HEK293 (cell line): ENCODE results near the gene TBC1D4.
"Not testable (repeated sequence)": the region's sequence is repeated elsewhere in the genome, so short reads cannot be mapped to it uniquely, and the experiment has no call there.

Experiments used
- CTCF ChIA-PET: fragments of 350-600 bp; formaldehyde crosslinking; extraction: SDS; loops from one replicate; lab custom pipeline; 2021; ENCODE audit warnings: antibody characterized with exemption; lab: Yijun Ruan, JAX
- POLR2A ChIA-PET: fragments of 300-600 bp; formaldehyde crosslinking; extraction: SDS; loops from one replicate; lab custom pipeline; 2020; ENCODE audit warnings: antibody characterized with exemption, inconsistent platforms; lab: Yijun Ruan, JAX
- H3K27ac ChIP-seq: fragments of 200-500 bp; sonication (Bioruptor generic); 2 replicates; pipeline ENCODE4 v1.5.1; 2014; ENCODE audit warnings: low read depth, low read length, control low read depth, inconsistent platforms; ENCODE audit errors: extremely low read depth
- H3K36me3 ChIP-seq, 2 experiments: fragments of 200-500 bp in 1 of 2; sonication (Bioruptor generic) in 1 of 2; 1 replicate in 1 of 2; 2 replicates in 1 of 2; pipeline ENCODE4 v1.5.1; 2014 to 2017; ENCODE audit warnings: inconsistent platforms in 2 of 2, low read length in 2 of 2; ENCODE audit not compliant: control insufficient read depth in 2 of 2, insufficient read depth in 1 of 2
- H3K4me1 ChIP-seq: fragments of 200-500 bp; sonication (Bioruptor generic); 2 replicates; pipeline ENCODE4 v1.5.1; 2014; ENCODE audit warnings: mild to moderate bottlenecking, low read length, inconsistent platforms; ENCODE audit not compliant: control insufficient read depth, insufficient read depth
- H3K4me3 ChIP-seq: 2 replicates; pipeline ENCODE4 v1.5.1; 2011; ENCODE audit warnings: low read depth, mild to moderate bottlenecking, control low read depth, low read length, moderate library complexity
- H3K9me3 ChIP-seq: fragments of 200-500 bp; sonication (Bioruptor generic); 2 replicates; pipeline ENCODE4 v1.5.1; 2014; ENCODE audit warnings: low read depth, low read length, inconsistent platforms; ENCODE audit not compliant: control insufficient read depth, insufficient read depth
- FEZF1 ChIP-seq: fragments of 450-650 bp; formaldehyde crosslinking; IDR thresholded peaks from 2 replicates; pipeline ENCODE4 v1.5.1; 2016; ENCODE audit warnings: missing biosample characterization, missing genetic modification characterization
- HIC1 ChIP-seq: fragments of 450-650 bp; formaldehyde crosslinking; IDR thresholded peaks from 2 replicates; pipeline ENCODE4 v1.5.1; 2016; ENCODE audit warnings: missing biosample characterization, missing genetic modification characterization
- HOXC10 ChIP-seq: sonication (generic); formaldehyde crosslinking; IDR thresholded peaks from 2 replicates; pipeline ENCODE4 v1.8.1; 2023; ENCODE audit warnings: mild to moderate bottlenecking, missing genetic modification reagents
- MZF1 ChIP-seq: fragments of 450-650 bp; formaldehyde crosslinking; IDR thresholded peaks from 2 replicates; pipeline ENCODE4 v1.5.1; 2017; ENCODE audit warnings: missing biosample characterization, missing genetic modification characterization, borderline replicate concordance
- OSR2 ChIP-seq: fragments of 450-650 bp; formaldehyde crosslinking; IDR thresholded peaks from 2 replicates; pipeline ENCODE4 v1.5.1; 2016; ENCODE audit warnings: missing biosample characterization, missing genetic modification characterization
- PRDM6 ChIP-seq: fragments of 450-650 bp; formaldehyde crosslinking; IDR thresholded peaks from 2 replicates; pipeline ENCODE4 v1.5.1; 2017; ENCODE audit warnings: missing biosample characterization, missing genetic modification characterization
- REST ChIP-seq: fragments of 450-650 bp; formaldehyde crosslinking; IDR thresholded peaks from 2 replicates; pipeline ENCODE4 v1.5.1; 2016; ENCODE audit warnings: missing biosample characterization, missing genetic modification characterization
- SETDB1 ChIP-seq: IDR thresholded peaks from one replicate; pipeline ENCODE4 v1.6.1; 2017; ENCODE audit warnings: mild to moderate bottlenecking, low read length, moderate library complexity, mixed read lengths; ENCODE audit not compliant: insufficient read length
- ZIC2 ChIP-seq: fragments of 450-650 bp; formaldehyde crosslinking; IDR thresholded peaks from 2 replicates; pipeline ENCODE4 v1.5.1; 2016; ENCODE audit warnings: missing biosample characterization, missing genetic modification characterization
- ZNF146 ChIP-seq: fragments of 450-650 bp; formaldehyde crosslinking; IDR thresholded peaks from 2 replicates; pipeline ENCODE4 v1.5.1; 2016; ENCODE audit warnings: missing biosample characterization, missing genetic modification characterization
- ZNF366 ChIP-seq: fragments of 450-650 bp; formaldehyde crosslinking; conservative IDR thresholded peaks from 2 replicates; pipeline ENCODE4 v1.5.1; 2016; ENCODE audit warnings: missing biosample characterization, missing genetic modification characterization
- ZNF501 ChIP-seq: fragments of 450-650 bp; formaldehyde crosslinking; IDR thresholded peaks from 2 replicates; pipeline ENCODE4 v1.5.1; 2016; ENCODE audit warnings: missing biosample characterization, missing genetic modification characterization
- ZNF561 ChIP-seq: fragments of 450-650 bp; IDR thresholded peaks from 2 replicates; pipeline ENCODE4 v1.5.1; 2018; ENCODE audit warnings: missing biosample characterization, missing genetic modification characterization, borderline replicate concordance
- ZNF580 ChIP-seq: fragments of 450-650 bp; formaldehyde crosslinking; IDR thresholded peaks from 2 replicates; pipeline ENCODE4 v1.5.1; 2016; ENCODE audit warnings: missing biosample characterization, missing genetic modification characterization
- ZNF596 ChIP-seq: fragments of 450-650 bp; IDR thresholded peaks from 2 replicates; pipeline ENCODE4 v1.5.0; 2018; ENCODE audit warnings: missing biosample characterization, mild to moderate bottlenecking, missing genetic modification characterization, moderate library complexity
- ZNF660 ChIP-seq: fragments of 450-650 bp; IDR thresholded peaks from 2 replicates; pipeline ENCODE4 v1.5.1; 2018; ENCODE audit warnings: missing biosample characterization, mild to moderate bottlenecking, missing genetic modification characterization
- ZNF677 ChIP-seq: fragments of 450-650 bp; IDR thresholded peaks from 2 replicates; pipeline ENCODE4 v1.5.0; 2018; ENCODE audit warnings: missing biosample characterization, mild to moderate bottlenecking, missing genetic modification characterization, moderate library complexity
- ZNF843 ChIP-seq: fragments of 450-650 bp; formaldehyde crosslinking; IDR thresholded peaks from 2 replicates; pipeline ENCODE4 v1.5.1; 2016; ENCODE audit warnings: missing biosample characterization, missing genetic modification characterization

Gene TBC1D4

GRCh38 chr13:75437582-75438318, 44.2 kb downstream of the TBC1D4 start (continued):
- TF ChIP-seq HIC1 (tag by site-specific recombination) (peak; percentile 57; the same call in 1 of the 2 replicates), ZIC2 (peak; percentile 59; the same call in 1 of the 2 replicates), ZNF677 (peak; percentile 78), PRDM6 (tag by site-specific recombination) (peak; percentile 78), FEZF1 (peak; percentile 98), ZNF501 (0 out of 2 replicates have a peak, but pooled peaks have one; percentile 32), OSR2 (tag by site-specific recombination) (peak; percentile 98), REST (tag by site-specific recombination) (no peak), HOXC10 (CRISPR knock-in tag) (no peak), ZNF561 (peak; percentile 83; the same call in 1 of the 2 replicates), ZNF660 (peak; percentile 97), ZNF843 (tag by site-specific recombination) (peak; percentile 72), ZNF366 (tag by site-specific recombination) (0 out of 2 replicates have a peak, but pooled peaks have one; percentile 16), MZF1 (peak; percentile 39; the same call in 1 of the 2 replicates), SETDB1 (peak; percentile 46), ZNF596 (tag by site-specific recombination) (peak; percentile 58; the same call in 1 of the 2 replicates)
- TF ChIP-seq, all 188 proteins: peak for 24

GRCh38 chr13:75434126-75434525, 47.8 kb downstream of the TBC1D4 start:
- H3K4me3 ChIP-seq, POLR2A ChIA-PET, H3K36me3 ChIP-seq, H3K9me3 ChIP-seq, H3K27ac ChIP-seq, H3K4me1 ChIP-seq: not testable (repeated sequence)
- TF ChIP-seq ZNF146 (tag by site-specific recombination) (peak; percentile 85), ZNF580 (tag by site-specific recombination) (peak; percentile 69; the same call in 1 of the 2 replicates)
- CTCF ChIA-PET: interaction anchor here (1.0 kb wide), 1 partner anchor 61 kb away, joined by 3 read pairs; no protein-coding TSS in a partner anchor
